HS-27A (cell line): Measurements from ENCODE around the gene UPB1.

Experiments
- DNase-seq: peaks from one replicate; pipeline ENCODE4 v3.0.0-alpha.2; 2012; ENCODE audit warnings: low read depth, missing footprints

Gene UPB1

GRCh38 chr22:24565077-24565476, 69.9 kb downstream of the UPB1 start:
- no peak for DNase-seq

- no peak for DNase-seq
Measured at GRCh38 chr22:24566899-24567511, 71.9 kb downstream of the UPB1 start.

DNA sequence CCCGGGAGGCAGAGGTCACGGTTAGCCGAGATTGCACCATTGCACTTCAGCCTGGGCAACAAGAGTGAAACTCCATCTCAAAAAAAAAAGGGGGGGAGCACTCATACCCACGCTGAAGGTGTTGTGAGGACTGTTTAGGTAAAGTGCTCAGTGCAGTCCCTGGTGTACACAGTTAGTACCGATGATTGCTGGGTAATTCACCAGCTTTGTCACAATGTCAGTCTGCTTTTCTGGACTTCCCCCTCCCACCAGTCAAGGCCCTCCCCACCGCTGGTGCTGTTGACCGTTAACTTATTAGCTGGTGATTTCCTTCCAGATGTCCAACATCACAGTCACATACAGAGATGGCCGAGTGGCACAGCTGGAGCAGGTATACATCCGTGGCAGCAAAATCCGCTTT, 72.5 kb downstream of the UPB1 start:
- DNase-seq = no peak

DNA sequence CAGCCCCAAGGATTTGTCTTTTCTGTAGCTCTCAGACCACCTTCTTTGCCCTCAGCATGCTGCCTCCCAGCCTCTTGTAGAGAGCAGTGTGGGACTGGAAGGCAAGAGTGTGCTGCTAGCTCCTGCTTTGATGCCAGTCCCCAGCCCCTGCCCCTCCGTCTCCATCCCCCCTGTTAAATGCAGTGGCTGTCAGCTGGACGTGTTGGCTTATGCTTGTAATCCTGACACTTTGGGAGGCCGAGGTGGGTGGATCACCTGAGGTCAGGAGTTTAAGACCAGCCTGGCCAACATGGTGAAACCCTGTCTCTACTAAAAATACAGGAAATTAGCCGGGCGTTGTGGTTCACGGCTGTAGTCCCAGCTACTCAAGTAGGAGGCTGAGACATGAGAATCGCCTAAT, 76.1 kb downstream of the UPB1 start:
- DNase-seq = no peak

DNA sequence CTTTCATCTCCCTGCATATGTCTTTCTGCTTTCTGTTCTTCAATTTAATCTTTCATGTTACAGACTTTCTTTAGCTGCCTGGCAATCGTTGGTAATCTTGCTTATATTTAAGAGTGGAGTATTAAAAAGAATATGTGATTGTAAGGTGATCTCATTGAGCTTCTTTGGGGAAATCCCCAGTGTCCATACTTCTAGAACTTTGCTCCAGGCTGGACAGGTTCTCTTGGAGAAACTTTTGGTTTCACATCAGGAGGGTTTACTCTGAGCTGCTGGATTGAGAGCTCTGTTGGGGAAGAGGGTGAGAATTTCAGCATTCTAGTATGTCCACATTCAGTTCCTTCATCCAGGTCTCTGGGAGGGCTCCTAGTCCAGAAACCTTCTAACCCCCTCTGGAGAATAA, 81.6 kb downstream of the UPB1 start:
- no peak for DNase-seq
